Lower lobe of right lung (tissue), 2 donors: ENCODE results near the gene KMT2A. TPM values are rescaled to one million over a fixed set of nuclear protein-coding genes. Genes with fewer than 3 reads are reported as not detected.
"Not testable (repeated sequence)": the region's sequence is repeated elsewhere in the genome, so short reads cannot be mapped to it uniquely, and the experiment has no call there.

Experiments
- ATAC-seq, 2 donors: fragments of 200-7000 bp; cut with Tn5 transposase; one replicate each; pipeline ENCODE4 v1.9.1; 2020 to 2022; ENCODE audit warnings: mild to moderate bottlenecking in 2 of 2, moderate library complexity in 2 of 2
- DNase-seq: peaks from one replicate; pipeline ENCODE4 v3.0.0-alpha.2; 2020
- H3K27ac ChIP-seq: fragments of 200-600 bp; one replicate; pipeline ENCODE4 v1.8.0; 2022
- H3K27me3 ChIP-seq: fragments of 200-600 bp; one replicate; pipeline ENCODE4 v1.8.0; 2022; ENCODE audit warnings: low read depth
- H3K36me3 ChIP-seq: fragments of 200-600 bp; one replicate; pipeline ENCODE4 v1.8.0; 2022; ENCODE audit warnings: mild to moderate bottlenecking
- H3K4me1 ChIP-seq: fragments of 200-600 bp; one replicate; pipeline ENCODE4 v1.8.0; 2022
- H3K4me3 ChIP-seq: fragments of 200-600 bp; one replicate; pipeline ENCODE4 v1.8.0; 2022; ENCODE audit warnings: mild to moderate bottlenecking
- H3K9me3 ChIP-seq: fragments of 200-600 bp; one replicate; pipeline ENCODE4 v1.8.0; 2022
- intact Hi-C: fragments of 100-400 bp; cut with DNase I; formaldehyde crosslinking; loops from one replicate; pipeline ENCODE4 v1.11.0; 2022
- total RNA-seq: library from RNA; stranded (reverse); fragmentation: NEBNext Ultra II Directional; extraction: Animal tissue kit (Norgen Biotek cat#: 25700); gene quantifications from one replicate; pipeline ENCODE4 v1.2.1, GENCODE V29; 2021
- TF ChIP-seq, protein P1 (sequence below): fragments of 200-600 bp; IDR thresholded peaks from one replicate; pipeline ENCODE4 v1.8.0; 2022; ENCODE audit warnings: antibody characterized with exemption, mild to moderate bottlenecking
- donor health status: DM: no; HTN: yes; CAD: no; lungs with severe emphysema.

KMT2A gene
- total RNA-seq, 1 donor from 2014 or later = 66.3 TPM

DNA sequence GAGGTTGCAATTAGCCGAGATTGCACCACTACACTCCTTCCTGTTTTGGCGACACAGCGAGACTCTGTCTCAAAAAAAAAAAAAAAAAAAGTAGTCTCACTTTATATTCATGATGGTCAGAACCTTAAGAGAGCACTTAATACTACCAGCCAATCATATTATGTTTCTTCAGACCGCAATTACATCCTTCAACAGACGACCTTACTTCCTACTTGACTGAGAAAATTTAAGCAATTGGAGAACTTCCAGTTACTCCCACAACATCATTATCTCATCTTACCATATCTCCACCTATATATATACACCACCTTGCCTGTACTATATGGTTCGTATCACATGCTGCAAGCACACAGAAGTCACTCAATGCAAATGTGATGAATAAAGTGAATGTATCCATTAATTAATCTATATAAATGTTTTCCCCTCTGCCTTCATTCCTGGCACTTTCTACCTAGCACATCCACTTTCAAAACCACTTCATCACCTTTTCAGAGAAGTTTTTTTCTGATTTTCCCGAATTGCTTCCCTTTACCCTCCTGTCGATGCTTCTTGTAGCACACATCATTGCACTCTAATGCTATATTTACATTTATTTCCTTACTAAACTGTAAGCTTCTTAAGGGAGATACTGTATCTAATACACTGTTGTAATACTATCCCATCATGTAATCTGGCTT, 21.1 kb upstream of the KMT2A start:
- H3K27ac ChIP-seq = no peak overlapping the region

DNA sequence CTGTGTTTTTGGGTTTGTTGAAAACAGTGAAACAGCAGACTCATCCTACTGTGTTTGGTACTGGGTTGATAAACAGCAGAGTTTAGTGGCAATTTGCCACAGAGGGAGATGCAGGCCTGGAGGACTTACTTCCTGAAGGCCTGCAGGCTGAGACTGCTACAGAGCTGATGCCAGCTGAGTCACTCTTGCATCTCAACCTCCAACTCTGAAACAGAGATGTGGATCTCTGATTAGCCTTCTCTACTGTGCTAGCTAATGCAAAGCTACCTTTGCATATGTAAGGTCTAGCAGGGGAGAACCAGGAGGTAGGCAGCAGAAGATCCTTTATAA, 20.6 kb upstream of the KMT2A start:
- Histone ChIP-seq H3K36me3 (peaks cover 4% of the 10 kb centered on the region), H3K9me3 (no peaks in the 10 kb centered on the region), H3K27ac (no peak overlapping the region), H3K4me3 (no peak overlapping the region), H3K4me1 (peaks cover 6% of the 10 kb centered on the region), H3K27me3 (no peaks in the 10 kb centered on the region)
- intact Hi-C loops = no loop called here
- DNase-seq = no peak
- peak; percentile 17 to 37 for ATAC-seq
- TF ChIP-seq, protein P1, sequence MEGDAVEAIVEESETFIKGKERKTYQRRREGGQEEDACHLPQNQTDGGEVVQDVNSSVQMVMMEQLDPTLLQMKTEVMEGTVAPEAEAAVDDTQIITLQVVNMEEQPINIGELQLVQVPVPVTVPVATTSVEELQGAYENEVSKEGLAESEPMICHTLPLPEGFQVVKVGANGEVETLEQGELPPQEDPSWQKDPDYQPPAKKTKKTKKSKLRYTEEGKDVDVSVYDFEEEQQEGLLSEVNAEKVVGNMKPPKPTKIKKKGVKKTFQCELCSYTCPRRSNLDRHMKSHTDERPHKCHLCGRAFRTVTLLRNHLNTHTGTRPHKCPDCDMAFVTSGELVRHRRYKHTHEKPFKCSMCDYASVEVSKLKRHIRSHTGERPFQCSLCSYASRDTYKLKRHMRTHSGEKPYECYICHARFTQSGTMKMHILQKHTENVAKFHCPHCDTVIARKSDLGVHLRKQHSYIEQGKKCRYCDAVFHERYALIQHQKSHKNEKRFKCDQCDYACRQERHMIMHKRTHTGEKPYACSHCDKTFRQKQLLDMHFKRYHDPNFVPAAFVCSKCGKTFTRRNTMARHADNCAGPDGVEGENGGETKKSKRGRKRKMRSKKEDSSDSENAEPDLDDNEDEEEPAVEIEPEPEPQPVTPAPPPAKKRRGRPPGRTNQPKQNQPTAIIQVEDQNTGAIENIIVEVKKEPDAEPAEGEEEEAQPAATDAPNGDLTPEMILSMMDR = no peak

More for the DNA sequence above, 21.1 kb upstream of the KMT2A start:
- H3K4me3 ChIP-seq = no peak overlapping the region
- DNase-seq (no peak), ATAC-seq (no peak)
- H3K36me3 ChIP-seq = peaks cover 6% of the 10 kb centered on the region
- H3K4me1 ChIP-seq = peaks cover 6% of the 10 kb centered on the region
- H3K27me3 ChIP-seq = no peaks in the 10 kb centered on the region
- intact Hi-C loops = no loop called here
- TF ChIP-seq, protein P1 = no peak
- H3K9me3 ChIP-seq = no peaks in the 10 kb centered on the region

DNA sequence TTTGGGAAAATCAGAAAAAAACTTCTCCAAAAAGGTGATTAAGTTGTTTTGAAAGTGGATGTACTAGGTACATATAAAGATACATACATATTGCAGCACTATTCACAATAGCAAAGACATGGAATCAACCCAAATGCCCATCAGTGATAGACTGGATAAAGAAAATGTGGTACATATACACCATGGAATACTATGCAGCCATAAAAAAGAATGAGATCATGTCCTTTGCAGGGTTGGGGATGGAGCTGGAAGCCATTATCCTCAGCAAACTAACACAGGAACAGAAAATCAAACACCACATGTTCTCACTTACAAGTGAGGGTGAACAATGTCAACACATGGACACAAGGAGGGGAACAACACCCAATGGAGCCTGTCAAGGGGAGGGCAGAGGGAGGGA, 19.4 kb upstream of the KMT2A start:
- H3K27me3 ChIP-seq, H3K9me3 ChIP-seq, H3K4me1 ChIP-seq, intact Hi-C loops, DNase-seq, ATAC-seq, H3K36me3 ChIP-seq, H3K27ac ChIP-seq, H3K4me3 ChIP-seq: not testable (repeated sequence)

DNA sequence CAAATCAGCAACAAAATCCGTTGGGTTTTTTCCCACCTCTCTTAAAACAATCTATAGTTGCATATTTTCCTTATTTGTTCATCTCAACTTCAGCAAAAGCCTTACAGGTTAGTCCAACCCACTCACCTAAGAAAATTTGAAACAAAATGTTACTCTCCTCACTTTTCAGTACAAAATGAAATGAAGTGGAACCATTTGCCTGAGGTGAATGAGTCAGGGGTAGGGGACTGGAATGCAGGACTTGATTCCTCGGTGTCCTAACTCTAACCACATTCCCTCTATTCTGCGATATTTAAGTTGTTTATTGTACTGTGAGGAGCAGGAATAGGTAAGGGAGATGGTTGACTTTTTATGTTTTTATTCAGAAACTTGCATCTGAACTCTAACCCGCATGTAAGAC, 18.5 kb upstream of the KMT2A start:
- no peaks in the 10 kb centered on the region for H3K9me3 ChIP-seq
- H3K4me1 ChIP-seq = peaks cover 6% of the 10 kb centered on the region
- H3K36me3 ChIP-seq = peaks cover 4% of the 10 kb centered on the region
- no peak overlapping the region for H3K27ac ChIP-seq
- TF ChIP-seq, protein P1 = no peak
- no peaks in the 10 kb centered on the region for H3K27me3 ChIP-seq
- ATAC-seq (no peak), DNase-seq (no peak)
- H3K4me3 ChIP-seq = no peak overlapping the region
- intact Hi-C loops = no loop called here

DNA sequence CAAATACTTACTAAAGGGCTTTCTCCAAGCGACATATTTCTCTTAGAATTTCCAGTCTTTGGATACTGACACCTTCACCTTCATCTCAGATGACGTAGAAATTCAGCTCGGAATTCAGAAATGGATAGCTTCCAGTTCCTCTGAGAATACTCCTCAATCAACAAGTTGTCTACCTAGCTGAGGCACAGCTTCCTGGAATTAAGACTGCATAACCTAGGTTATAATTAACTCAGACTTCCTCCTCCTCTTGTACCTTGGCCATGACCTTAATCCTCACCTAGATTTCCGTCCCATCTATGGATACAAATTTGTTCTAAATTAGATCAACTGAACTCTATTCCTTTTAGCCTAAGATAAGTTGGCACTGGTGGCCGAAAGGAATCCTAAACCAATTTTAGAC, 17.5 kb upstream of the KMT2A start:
- Histone ChIP-seq H3K27ac (no peak overlapping the region), H3K9me3 (no peaks in the 10 kb centered on the region), H3K27me3 (no peaks in the 10 kb centered on the region), H3K4me1 (peaks cover 6% of the 10 kb centered on the region), H3K4me3 (no peak overlapping the region), H3K36me3 (peaks cover 3% of the 10 kb centered on the region)
- DNase-seq (no peak), ATAC-seq (peak in 1 of 2 donors; percentile 16)
- intact Hi-C loops = no loop called here
- TF ChIP-seq, protein P1 = no peak

DNA sequence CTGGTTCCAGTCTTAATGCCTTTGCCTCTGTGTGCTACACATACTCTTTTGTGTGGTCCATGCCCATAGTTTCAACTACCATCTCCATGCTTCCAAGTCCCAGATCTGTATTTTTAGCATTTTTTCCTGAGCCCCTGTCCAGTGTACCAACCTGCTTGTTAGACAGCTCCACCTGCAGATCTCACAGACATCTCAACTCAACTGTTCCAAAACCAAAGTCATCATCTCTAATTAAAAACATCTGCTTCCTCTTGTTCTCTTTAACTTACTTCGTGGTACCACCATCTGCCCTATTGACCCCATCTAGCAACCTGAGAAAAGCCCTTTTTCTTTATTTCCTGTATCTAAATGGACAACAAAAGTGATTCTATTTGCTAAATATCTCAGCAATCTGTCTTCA, 8.6 kb upstream of the KMT2A start:
- H3K4me3 ChIP-seq = no peak overlapping the region
- TF ChIP-seq, protein P1 = no peak
- ATAC-seq (no peak), DNase-seq (no peak)
- H3K27me3 ChIP-seq = no peaks in the 10 kb centered on the region
- no peak overlapping the region for H3K27ac ChIP-seq
- H3K9me3 ChIP-seq = no peaks in the 10 kb centered on the region
- H3K4me1 ChIP-seq = no peaks in the 10 kb centered on the region
- no peaks in the 10 kb centered on the region for H3K36me3 ChIP-seq
- intact Hi-C loops = no loop called here
